Limb (tissue), 2 donors: Measurements from ENCODE around the gene CRAT.

ENCODE experiments used
- DNase-seq, 2 donors: peaks; one replicate each; pipeline ENCODE4 v3.0.0-alpha.2; 2016; ENCODE audit errors: extremely low spot score in 2 of 2

Gene CRAT

GRCh38 chr9:129063061-129063460, 47.5 kb downstream of the CRAT start:
- no peak for DNase-seq

GRCh38 chr9:129060991-129061390, 49.6 kb downstream of the CRAT start:
- DNase-seq = no peak

GRCh38 chr9:129059796-129060785, 50.5 kb downstream of the CRAT start:
- DNase-seq = no peak

- no peak for DNase-seq
Observed at GRCh38 chr9:129058965-129059795, 51.4 kb downstream of the CRAT start.

DNA sequence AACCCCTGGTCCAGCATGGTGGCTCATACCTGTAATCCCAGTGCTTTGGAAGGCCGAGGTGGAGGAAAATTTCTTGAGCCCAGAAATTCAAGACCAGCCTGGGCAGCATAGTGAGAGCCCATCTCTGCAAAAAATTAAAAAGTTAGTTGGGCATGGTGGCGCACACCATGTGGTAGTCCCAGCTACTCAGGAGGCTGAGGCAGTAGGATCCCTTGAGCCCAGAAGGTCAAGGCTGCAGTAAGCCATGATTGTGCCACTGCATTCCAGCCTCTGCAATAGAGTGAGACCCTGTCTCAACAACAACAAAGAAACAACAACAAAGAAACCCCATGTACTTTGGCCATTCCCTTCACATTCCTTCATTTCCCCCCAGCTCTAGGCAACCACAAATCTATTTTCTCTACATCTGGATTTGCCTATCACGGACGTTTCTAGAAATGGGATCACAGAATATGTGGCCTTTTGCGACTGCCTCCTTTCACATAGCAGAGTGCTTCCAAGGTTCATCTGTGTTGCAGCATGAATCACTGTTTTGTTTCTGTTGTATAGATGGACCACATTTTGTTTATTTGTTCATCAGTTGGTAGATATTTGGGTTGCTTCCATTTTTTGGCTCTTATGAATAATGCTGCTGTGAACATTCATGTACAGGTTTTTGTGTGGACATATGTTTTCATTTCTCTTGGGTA, 56.3 kb downstream of the CRAT start:
- DNase-seq = no peak

GRCh38 chr9:129053020-129053419, 57.6 kb downstream of the CRAT start:
- no peak for DNase-seq

- DNase-seq = no peak
Observed at GRCh38 chr9:129052592-129052991, 58.0 kb downstream of the CRAT start.
